ENCODE data around the gene EVX1.

The EVX1 gene

DNA sequence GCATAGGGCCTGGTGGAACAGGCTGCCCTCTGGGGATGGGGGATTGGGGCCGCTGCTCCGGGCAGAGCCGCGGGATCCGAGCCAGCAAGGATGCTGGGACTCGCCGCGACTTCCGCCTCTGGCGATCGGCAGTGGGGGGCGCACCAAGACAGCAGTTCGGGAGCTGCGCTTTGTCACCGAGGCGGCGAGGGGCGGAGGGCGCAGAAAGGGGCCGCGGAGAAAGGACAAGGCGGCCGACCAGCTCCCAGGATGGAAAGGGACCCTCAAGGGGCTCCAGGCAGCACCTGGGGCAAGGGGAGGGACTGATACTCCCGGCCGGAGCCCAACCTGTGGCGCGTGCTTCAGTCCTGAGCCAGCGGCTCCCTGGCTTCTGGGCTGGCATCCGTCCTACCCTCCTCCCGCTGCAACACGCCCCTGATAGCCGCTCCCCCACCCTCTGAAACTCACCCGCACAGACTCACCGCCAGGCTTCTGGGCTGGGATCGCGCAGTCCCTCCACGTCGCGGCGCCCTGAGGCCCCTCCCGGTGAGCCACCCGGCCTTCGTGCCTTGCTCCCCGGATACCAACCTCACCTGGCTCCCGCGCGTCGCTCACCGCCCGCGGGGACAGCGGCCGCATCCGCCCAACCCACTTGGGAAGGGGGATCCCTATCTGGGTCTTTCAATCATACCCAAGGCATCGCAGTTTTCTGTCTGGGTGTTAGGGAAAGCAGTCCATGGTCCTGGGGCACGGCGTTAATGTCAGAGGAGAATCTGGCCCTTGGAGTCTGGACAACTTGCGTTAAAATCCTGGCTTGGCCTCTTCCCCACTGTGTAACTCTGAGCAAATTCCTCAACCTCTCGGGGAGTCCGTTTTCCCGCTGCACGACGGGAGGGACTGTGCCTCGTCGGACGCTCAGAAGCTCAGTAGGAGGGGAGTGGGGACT is 7.0 kb upstream of the EVX1 start:
- H3K27me3 ChIP-seq (replicated peaks; ENCODE audit: control insufficient read depth, insufficient read depth, low read length), result peaks cover 6% of the 10 kb centered on the region; the same call in 1 of the 2 replicates
- H3K4me3 ChIP-seq (replicated peaks; ENCODE audit: low read depth, low read length), result no peak overlapping the region; the same call in 1 of the 2 replicates
- no peaks in the 10 kb centered on the region for H3K36me3 ChIP-seq (ENCODE audit: control insufficient read depth, insufficient read depth, low read length)
- DNase-seq (ENCODE audit: extremely low read depth, insufficient read length), result no peak
- TF ChIP-seq, protein P1, sequence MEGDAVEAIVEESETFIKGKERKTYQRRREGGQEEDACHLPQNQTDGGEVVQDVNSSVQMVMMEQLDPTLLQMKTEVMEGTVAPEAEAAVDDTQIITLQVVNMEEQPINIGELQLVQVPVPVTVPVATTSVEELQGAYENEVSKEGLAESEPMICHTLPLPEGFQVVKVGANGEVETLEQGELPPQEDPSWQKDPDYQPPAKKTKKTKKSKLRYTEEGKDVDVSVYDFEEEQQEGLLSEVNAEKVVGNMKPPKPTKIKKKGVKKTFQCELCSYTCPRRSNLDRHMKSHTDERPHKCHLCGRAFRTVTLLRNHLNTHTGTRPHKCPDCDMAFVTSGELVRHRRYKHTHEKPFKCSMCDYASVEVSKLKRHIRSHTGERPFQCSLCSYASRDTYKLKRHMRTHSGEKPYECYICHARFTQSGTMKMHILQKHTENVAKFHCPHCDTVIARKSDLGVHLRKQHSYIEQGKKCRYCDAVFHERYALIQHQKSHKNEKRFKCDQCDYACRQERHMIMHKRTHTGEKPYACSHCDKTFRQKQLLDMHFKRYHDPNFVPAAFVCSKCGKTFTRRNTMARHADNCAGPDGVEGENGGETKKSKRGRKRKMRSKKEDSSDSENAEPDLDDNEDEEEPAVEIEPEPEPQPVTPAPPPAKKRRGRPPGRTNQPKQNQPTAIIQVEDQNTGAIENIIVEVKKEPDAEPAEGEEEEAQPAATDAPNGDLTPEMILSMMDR (IDR thresholded peaks at IDR 0.05; ENCODE audit: insufficient read depth, low read length, poor library complexity, severe bottlenecking), result peak; percentile 34

DNA sequence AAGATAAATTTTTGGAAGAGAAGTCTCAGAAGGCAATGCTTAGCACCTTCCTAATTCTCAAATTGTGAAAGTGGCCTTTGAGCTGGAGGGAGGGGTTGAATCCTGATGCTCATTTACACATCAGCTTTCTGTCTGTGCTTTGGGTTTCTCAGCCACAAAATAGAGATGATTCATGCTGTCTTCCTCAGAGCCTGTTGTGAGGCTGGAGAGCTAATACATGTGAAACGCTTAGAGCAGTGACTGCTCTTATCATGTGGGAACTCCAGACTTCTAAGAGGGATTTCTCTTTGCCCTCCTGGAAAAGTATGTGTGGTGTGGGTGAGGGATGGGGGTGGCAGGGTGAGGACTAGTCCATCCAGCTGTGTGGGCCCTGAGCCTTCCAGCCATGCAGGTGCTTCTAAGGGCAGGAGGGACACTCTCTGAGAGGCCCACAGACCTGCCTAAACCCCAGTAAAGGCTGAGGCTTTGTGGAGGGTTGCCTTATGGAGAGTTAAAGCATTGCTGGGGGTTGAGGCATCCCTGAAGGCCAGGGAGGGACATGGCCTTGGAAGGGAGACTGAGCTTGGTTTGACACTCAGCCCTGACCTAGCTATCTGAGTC is 4.8 kb upstream of the EVX1 start:
- Histone ChIP-seq H3K4me3 (replicated peaks; ENCODE audit: low read depth, low read length) (no peak overlapping the region), H3K27me3 (replicated peaks; ENCODE audit: control insufficient read depth, insufficient read depth, low read length) (peaks cover 6% of the 10 kb centered on the region; the same call in 1 of the 2 replicates), H3K36me3 (ENCODE audit: control insufficient read depth, insufficient read depth, low read length) (no peaks in the 10 kb centered on the region)
- TF ChIP-seq, protein P1 (IDR thresholded peaks at IDR 0.05; ENCODE audit: insufficient read depth, low read length, poor library complexity, severe bottlenecking), result no peak
- no peak for DNase-seq (ENCODE audit: extremely low read depth, insufficient read length)

DNA sequence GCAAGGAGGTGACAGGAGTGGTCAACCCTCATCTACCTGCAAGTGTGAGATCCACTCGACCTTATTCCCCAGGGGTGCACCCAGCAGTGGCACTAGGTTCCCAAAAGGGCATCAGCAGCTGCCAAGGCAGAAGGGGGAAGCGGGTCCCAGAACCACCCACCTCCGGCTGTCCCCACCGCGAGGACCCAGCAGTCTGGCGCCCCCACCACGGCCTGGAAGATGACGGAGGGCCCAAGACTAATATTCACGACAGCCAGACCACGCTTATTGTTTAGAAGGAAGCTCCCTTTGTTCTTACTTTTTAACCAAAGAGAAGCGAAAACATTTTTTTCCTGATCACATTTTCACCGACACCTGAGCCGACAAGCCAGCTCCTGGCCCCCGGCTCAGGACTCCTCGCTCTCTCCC is 3.6 kb upstream of the EVX1 start:
- Histone ChIP-seq H3K4me3 (replicated peaks; ENCODE audit: low read depth, low read length) (no peak overlapping the region), H3K36me3 (ENCODE audit: control insufficient read depth, insufficient read depth, low read length) (no peaks in the 10 kb centered on the region), H3K27me3 (replicated peaks; ENCODE audit: control insufficient read depth, insufficient read depth, low read length) (peaks cover 6% of the 10 kb centered on the region; the same call in 1 of the 2 replicates)
- no peak for DNase-seq (ENCODE audit: extremely low read depth, insufficient read length)
- TF ChIP-seq, protein P1 (IDR thresholded peaks at IDR 0.05; ENCODE audit: insufficient read depth, low read length, poor library complexity, severe bottlenecking), result no peak

DNA sequence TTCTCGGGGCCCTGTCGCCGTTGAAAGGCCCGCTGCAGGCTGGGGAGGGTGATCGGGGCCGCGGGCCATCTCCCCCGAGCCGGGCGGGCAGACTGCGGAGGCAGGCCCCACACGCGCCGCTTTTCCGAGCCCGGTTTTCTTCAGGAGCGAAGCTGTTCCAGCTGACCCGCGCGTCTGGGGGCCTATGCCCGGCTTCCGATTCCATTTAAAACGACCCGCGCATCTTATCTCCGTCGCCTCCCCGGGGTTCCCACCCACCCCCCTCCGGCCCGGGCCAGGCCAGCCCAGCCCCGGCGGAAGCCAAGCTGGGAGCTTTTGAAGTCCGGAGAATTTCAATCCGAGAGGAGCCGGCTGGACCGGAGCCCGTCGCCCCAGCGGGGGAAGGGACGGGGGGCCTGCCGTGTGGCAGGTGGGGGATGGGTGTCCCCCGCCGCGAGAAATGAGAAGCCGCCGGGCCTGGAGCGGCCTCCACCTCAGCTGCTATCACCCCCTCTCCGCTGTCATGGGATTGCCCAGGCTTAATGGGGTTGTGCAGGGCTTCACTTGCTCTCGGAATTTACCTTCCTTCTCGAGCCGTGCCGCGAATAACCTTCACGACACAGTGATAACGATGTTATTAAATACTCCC is 3.1 kb upstream of the EVX1 start:
- Histone ChIP-seq H3K4me3 (replicated peaks; ENCODE audit: low read depth, low read length) (no peak overlapping the region), H3K36me3 (ENCODE audit: control insufficient read depth, insufficient read depth, low read length) (no peaks in the 10 kb centered on the region), H3K27me3 (replicated peaks; ENCODE audit: control insufficient read depth, insufficient read depth, low read length) (peaks cover 7% of the 10 kb centered on the region; the same call in 1 of the 2 replicates)
- no peak for DNase-seq (ENCODE audit: extremely low read depth, insufficient read length)
- TF ChIP-seq, protein P1 (IDR thresholded peaks at IDR 0.05; ENCODE audit: insufficient read depth, low read length, poor library complexity, severe bottlenecking), result no peak

DNA sequence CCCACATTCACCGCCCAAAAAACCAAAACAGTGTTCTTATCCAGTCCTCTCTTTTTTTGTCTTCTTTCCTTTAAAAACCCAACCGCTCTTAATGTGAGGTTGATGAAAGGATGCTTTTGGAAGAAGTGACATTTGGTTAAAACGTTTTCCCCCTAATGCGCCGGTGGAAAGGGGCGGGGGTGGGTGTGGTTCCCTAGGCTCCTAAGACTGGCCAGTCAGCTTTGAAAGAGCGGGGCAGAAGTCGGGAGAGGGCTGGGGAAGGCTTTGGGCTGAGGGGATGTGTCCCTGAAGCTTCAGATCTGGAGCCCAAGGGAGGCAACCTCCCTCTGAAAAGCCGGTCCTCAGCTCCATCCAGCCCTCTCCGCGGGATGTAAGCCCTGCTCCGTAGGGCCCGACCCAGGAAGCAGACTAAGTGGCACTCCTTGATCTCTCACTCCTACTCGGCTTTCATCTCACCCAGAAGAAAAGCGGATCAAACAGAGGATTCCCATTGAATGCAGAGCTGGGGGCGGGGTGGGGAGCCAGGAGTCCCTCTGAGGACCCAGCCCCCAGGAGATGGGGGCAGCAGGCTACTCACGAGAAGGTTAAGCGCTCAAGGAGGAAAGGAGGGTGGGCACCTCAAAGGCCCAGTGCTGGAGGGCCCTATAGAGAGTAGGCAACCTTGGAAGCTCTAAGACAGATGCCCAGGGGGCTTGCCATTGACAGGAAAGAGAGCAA is 2.4 kb upstream of the EVX1 start:
- no peak for DNase-seq (ENCODE audit: extremely low read depth, insufficient read length)
- peaks cover 8% of the 10 kb centered on the region for H3K27me3 ChIP-seq (replicated peaks; ENCODE audit: control insufficient read depth, insufficient read depth, low read length)
- no peaks in the 10 kb centered on the region for H3K36me3 ChIP-seq (ENCODE audit: control insufficient read depth, insufficient read depth, low read length)
- no peak overlapping the region for H3K4me3 ChIP-seq (replicated peaks; ENCODE audit: low read depth, low read length)
- TF ChIP-seq, protein P1 (IDR thresholded peaks at IDR 0.05; ENCODE audit: insufficient read depth, low read length, poor library complexity, severe bottlenecking), result no peak
